Neural cell (in vitro differentiated cells): ENCODE measurements around the gene OTOF. TPM values are rescaled to one million over a fixed set of nuclear protein-coding genes. Genes with fewer than 3 reads are reported as not detected.

Experiments
- H2AFZ ChIP-seq: fragments of 200-600, 300-800 bp; sonication (generic), shearing (Covaris generic); 2 replicates; pipeline ENCODE4 v1.6.0; 2014; ENCODE audit warnings: low read depth, mild to moderate bottlenecking, antibody characterized with exemption, low read length, moderate library complexity
- H3F3A ChIP-seq: fragments of 200-600 bp; shearing (Covaris generic); 2 replicates; pipeline ENCODE4 v1.6.1; 2016; ENCODE audit warnings: mild to moderate bottlenecking, moderate library complexity, mixed read lengths, antibody characterized with exemption, low read length; ENCODE audit not compliant: insufficient read depth, poor library complexity, severe bottlenecking
- H3K27ac ChIP-seq: fragments of 200-600, 300-800 bp; sonication (generic), shearing (Covaris generic); 2 replicates; pipeline ENCODE4 v1.5.1; 2014; ENCODE audit warnings: mild to moderate bottlenecking, low read length, moderate library complexity
- H3K27me3 ChIP-seq: fragments of 300-800, 200-600 bp; sonication (generic), shearing (Covaris generic); 2 replicates; pipeline ENCODE4 v1.6.0; 2014; ENCODE audit warnings: mild to moderate bottlenecking, low read depth, low read length, moderate library complexity; ENCODE audit not compliant: insufficient read depth
- H3K36me3 ChIP-seq: fragments of 300-800, 200-600 bp; sonication (generic), shearing (Covaris generic); 2 replicates; pipeline ENCODE4 v1.5.1; 2014; ENCODE audit warnings: mild to moderate bottlenecking, antibody characterized with exemption, low read length, moderate library complexity; ENCODE audit not compliant: insufficient read depth
- H3K4me2 ChIP-seq: fragments of 300-800, 200-600 bp; sonication (generic), shearing (Covaris generic); 2 replicates; pipeline ENCODE4 v1.6.0; 2014; ENCODE audit warnings: mild to moderate bottlenecking, low read length
- H3K4me3 ChIP-seq: fragments of 300-800, 200-600 bp; sonication (generic), shearing (Covaris generic); 2 replicates; pipeline ENCODE4 v1.5.1; 2014; ENCODE audit warnings: mild to moderate bottlenecking, low read length, moderate library complexity
- H3K79me2 ChIP-seq: fragments of 200-600 bp; shearing (Covaris generic); replicated peaks from 2 replicates; pipeline ENCODE4 v1.6.0; 2014; ENCODE audit warnings: mild to moderate bottlenecking, low read length, moderate library complexity; ENCODE audit not compliant: insufficient read depth
- H3K9ac ChIP-seq: fragments of 300-800, 200-600 bp; sonication (generic), shearing (Covaris generic); 2 replicates; pipeline ENCODE4 v1.6.1; 2016; ENCODE audit warnings: mild to moderate bottlenecking, low read length, mixed read lengths
- H3K9me2 ChIP-seq: fragments of 200-600 bp; shearing (Covaris generic); 2 replicates; pipeline ENCODE4 v1.6.1; 2016; ENCODE audit warnings: mild to moderate bottlenecking, low read length, mixed read lengths; ENCODE audit not compliant: insufficient read depth
- H3K9me3 ChIP-seq: fragments of 200-600, 300-800 bp; sonication (generic), shearing (Covaris generic); 2 replicates; pipeline ENCODE4 v1.6.1; 2016; ENCODE audit warnings: mild to moderate bottlenecking, mixed run types, low read length, moderate library complexity, mixed read lengths
- H4K20me1 ChIP-seq: fragments of 200-600 bp; shearing (Covaris generic); 2 replicates; pipeline ENCODE4 v1.6.1; 2016; ENCODE audit warnings: mild to moderate bottlenecking, mixed run types; ENCODE audit not compliant: insufficient read depth
- CTCF ChIP-seq: fragments of 450-650 bp; IDR thresholded peaks from 2 replicates; pipeline ENCODE4 v1.5.1; 2014; ENCODE audit warnings: antibody characterized with exemption, mild to moderate bottlenecking, moderate library complexity; ENCODE audit not compliant: poor library complexity, severe bottlenecking
- EP300 ChIP-seq: fragments of 450-650 bp; conservative IDR thresholded peaks from 2 replicates; pipeline ENCODE4 v1.6.1; 2014; ENCODE audit warnings: antibody characterized with exemption, mild to moderate bottlenecking, moderate library complexity; ENCODE audit not compliant: poor library complexity, severe bottlenecking
- EZH2 ChIP-seq: fragments of 200-600, 300-800 bp; shearing (Covaris generic), sonication (generic); IDR thresholded peaks from 2 replicates; pipeline ENCODE4 v1.6.1; 2014; ENCODE audit warnings: antibody characterized with exemption, low read length, borderline replicate concordance, mild to moderate bottlenecking; ENCODE audit not compliant: insufficient read depth, poor library complexity, severe bottlenecking
- MXI1 ChIP-seq: fragments of 450-650 bp; conservative IDR thresholded peaks from 2 replicates; pipeline ENCODE4 v1.6.1; 2014; ENCODE audit warnings: antibody characterized with exemption, mild to moderate bottlenecking; ENCODE audit not compliant: poor library complexity, severe bottlenecking
- POLR2AphosphoS5 ChIP-seq: IDR thresholded peaks from 2 replicates; pipeline ENCODE4 v1.6.1; 2012
- RAD21 ChIP-seq: fragments of 450-650 bp; conservative IDR thresholded peaks from 2 replicates; pipeline ENCODE4 v1.6.1; 2014; ENCODE audit warnings: antibody characterized with exemption, mild to moderate bottlenecking, moderate library complexity
- REST ChIP-seq: IDR thresholded peaks from 2 replicates; pipeline ENCODE4 v1.6.1; 2012; ENCODE audit warnings: borderline replicate concordance
- SMC3 ChIP-seq: fragments of 450-650 bp; conservative IDR thresholded peaks from 2 replicates; pipeline ENCODE4 v1.6.1; 2014; ENCODE audit warnings: antibody characterized with exemption, mild to moderate bottlenecking, moderate library complexity; ENCODE audit not compliant: poor library complexity
- TAF1 ChIP-seq: IDR thresholded peaks from 2 replicates; pipeline ENCODE4 v1.6.1; 2012; ENCODE audit warnings: low read depth
- polyA plus RNA-seq: library from polyadenylated mRNA; depleted of rRNA; stranded (reverse); fragments of >200 nt; gene quantifications from 2 replicates; pipeline ENCODE4 v1.2.3, GENCODE V29; 2014

OTOF gene
- polyA plus RNA-seq, 1 donor from 2014 or later, result not detected

- H3K9me2 ChIP-seq, result no peaks in the 10 kb centered on the region
- H3K27ac ChIP-seq, result no peak overlapping the region
- no peaks in the 10 kb centered on the region for H3K36me3 ChIP-seq
- H3K9me3 ChIP-seq, result no peaks in the 10 kb centered on the region
- H3K4me2 ChIP-seq, result no peak overlapping the region
- TF ChIP-seq RAD21 (no peak), TAF1 (no peak), SMC3 (no peak), REST (no peak), EZH2 (no peak), CTCF (no peak), EP300 (no peak), POLR2AphosphoS5 (no peak), MXI1 (no peak)
- H3K79me2 ChIP-seq, result no peaks in the 10 kb centered on the region
- no peak overlapping the region for H2AFZ ChIP-seq
- no peak overlapping the region for H3K9ac ChIP-seq
- no peaks in the 10 kb centered on the region for H3F3A ChIP-seq
- H3K27me3 ChIP-seq, result no peaks in the 10 kb centered on the region
- H4K20me1 ChIP-seq, result no peaks in the 10 kb centered on the region
- no peak overlapping the region for H3K4me3 ChIP-seq
These were observed 2.9 kb downstream of the OTOF start for GRCh38 chr2:26475037-26475436.

- H3K4me2 ChIP-seq, result no peak overlapping the region
- no peak overlapping the region for H3K9ac ChIP-seq
- no peak overlapping the region for H3K4me3 ChIP-seq
- no peaks in the 10 kb centered on the region for H3K9me2 ChIP-seq
- H3F3A ChIP-seq, result no peaks in the 10 kb centered on the region
- no peaks in the 10 kb centered on the region for H3K36me3 ChIP-seq
- H3K27ac ChIP-seq, result no peak overlapping the region
- no peaks in the 10 kb centered on the region for H3K9me3 ChIP-seq
- no peaks in the 10 kb centered on the region for H3K79me2 ChIP-seq
- H3K27me3 ChIP-seq, result no peaks in the 10 kb centered on the region
- TF ChIP-seq POLR2AphosphoS5, result no peak
- no peak for TF ChIP-seq CTCF
- no peak overlapping the region for H2AFZ ChIP-seq
- no peaks in the 10 kb centered on the region for H4K20me1 ChIP-seq
These were observed 3.6 kb downstream of the OTOF start for GRCh38 chr2:26474261-26474785.
